Duodenal mucosa (tissue), 2 donors: ENCODE measurements around the gene ADAMTS2.

Source experiments
- H3K27ac ChIP-seq: one replicate; pipeline ENCODE4 v1.7.0; 2013; ENCODE audit warnings: low read depth, low read length
- H3K27me3 ChIP-seq, 2 donors: one replicate each; pipeline ENCODE4 v1.7.0; 2013; ENCODE audit warnings: low read length in 2 of 2, control low read depth in 1 of 2; ENCODE audit not compliant: insufficient read depth in 2 of 2, control insufficient read depth in 1 of 2
- H3K36me3 ChIP-seq, 2 donors: one replicate each; pipeline ENCODE4 v1.7.0; 2013; ENCODE audit warnings: low read length in 2 of 2, control low read depth in 1 of 2; ENCODE audit not compliant: insufficient read depth in 2 of 2, control insufficient read depth in 1 of 2
- H3K4me1 ChIP-seq, 2 donors: one replicate each; pipeline ENCODE4 v1.7.0; 2013; ENCODE audit warnings: low read length in 2 of 2, control low read depth in 1 of 2; ENCODE audit not compliant: insufficient read depth in 2 of 2, control insufficient read depth in 1 of 2
- H3K4me3 ChIP-seq, 2 donors: one replicate each; pipeline ENCODE4 v1.7.0; 2013; ENCODE audit warnings: low read length in 2 of 2, low read depth in 1 of 2
- H3K9ac ChIP-seq, 2 donors: one replicate each; pipeline ENCODE4 v1.7.0; 2013; ENCODE audit warnings: low read length in 2 of 2, low read depth in 1 of 2
- H3K9me3 ChIP-seq, 2 donors: one replicate each; pipeline ENCODE4 v1.7.0; 2013; ENCODE audit warnings: low read length in 2 of 2, control low read depth in 1 of 2; ENCODE audit not compliant: control insufficient read depth in 1 of 2

The ADAMTS2 gene

DNA sequence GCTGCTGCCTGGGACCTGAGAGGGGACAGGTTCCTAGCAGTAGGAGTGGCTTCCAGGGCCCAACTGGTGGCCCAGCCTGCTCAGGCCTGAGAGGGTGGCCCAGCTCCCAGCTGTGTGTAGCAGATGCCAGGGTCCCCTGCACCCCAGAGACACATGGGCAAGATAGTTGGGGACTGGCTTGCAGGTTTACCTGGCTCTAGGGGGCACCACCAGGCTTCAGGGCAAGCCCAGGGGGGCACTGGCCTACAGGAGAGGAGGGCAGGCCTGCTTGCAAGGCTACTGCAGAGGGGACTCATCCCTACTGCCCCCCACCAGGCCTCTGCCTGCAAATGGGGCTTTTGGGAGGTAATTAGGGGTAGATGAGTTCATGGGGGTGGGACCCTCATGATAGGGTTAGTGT, 161.8 kb downstream of the ADAMTS2 start:
- H3K4me1 ChIP-seq = no peaks in the 10 kb centered on the region
- no peak overlapping the region for H3K9ac ChIP-seq
- no peak overlapping the region for H3K4me3 ChIP-seq
- H3K27me3 ChIP-seq = no peaks in the 10 kb centered on the region
- H3K9me3 ChIP-seq = no peaks in the 10 kb centered on the region
- no peak overlapping the region for H3K27ac ChIP-seq
- H3K36me3 ChIP-seq = no peaks in the 10 kb centered on the region

DNA sequence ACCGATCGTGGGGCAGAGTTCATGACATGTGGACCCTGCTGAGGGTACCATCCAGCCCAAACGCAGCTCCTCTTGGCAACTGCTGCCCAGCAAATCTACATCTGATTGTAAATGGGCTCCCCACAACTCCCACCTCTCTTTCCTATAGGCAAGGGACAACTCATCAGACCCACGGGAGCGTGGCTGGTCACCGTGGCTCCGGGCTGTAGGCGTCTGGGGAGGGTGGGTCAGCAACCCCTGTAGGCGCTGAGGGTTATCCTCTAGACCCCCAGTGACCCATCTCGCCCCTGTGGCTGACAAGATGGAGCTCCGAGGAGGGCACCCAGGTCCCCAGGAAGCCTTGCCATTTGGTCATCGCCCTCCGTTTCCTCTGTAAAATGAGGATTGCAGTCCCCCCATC, 162.7 kb downstream of the ADAMTS2 start:
- no peaks in the 10 kb centered on the region for H3K9me3 ChIP-seq
- H3K36me3 ChIP-seq = no peaks in the 10 kb centered on the region
- H3K27ac ChIP-seq = no peak overlapping the region
- H3K4me3 ChIP-seq = no peak overlapping the region
- no peaks in the 10 kb centered on the region for H3K4me1 ChIP-seq
- no peaks in the 10 kb centered on the region for H3K27me3 ChIP-seq
- no peak overlapping the region for H3K9ac ChIP-seq

DNA sequence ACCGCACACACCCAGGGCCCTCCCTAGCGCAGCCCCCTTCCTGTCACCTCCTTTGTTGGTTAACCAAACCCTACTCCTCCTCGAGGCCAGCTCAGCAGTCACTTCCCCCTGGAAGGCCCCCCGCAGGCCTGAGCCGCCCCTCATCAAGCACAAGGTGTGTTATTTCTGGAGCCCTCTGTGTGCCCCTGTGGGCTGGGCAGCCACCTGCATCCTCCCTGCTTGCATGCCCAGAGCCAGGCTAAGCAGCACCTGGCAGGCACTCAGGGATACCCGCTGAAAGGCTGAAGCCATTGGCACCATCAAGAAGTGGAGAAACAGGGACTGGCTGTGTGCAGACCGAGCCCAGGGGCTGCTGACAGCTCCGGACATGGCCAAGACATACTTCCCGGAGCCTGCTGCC, 163.3 kb downstream of the ADAMTS2 start:
- H3K36me3 ChIP-seq = no peaks in the 10 kb centered on the region
- no peaks in the 10 kb centered on the region for H3K27me3 ChIP-seq

DNA sequence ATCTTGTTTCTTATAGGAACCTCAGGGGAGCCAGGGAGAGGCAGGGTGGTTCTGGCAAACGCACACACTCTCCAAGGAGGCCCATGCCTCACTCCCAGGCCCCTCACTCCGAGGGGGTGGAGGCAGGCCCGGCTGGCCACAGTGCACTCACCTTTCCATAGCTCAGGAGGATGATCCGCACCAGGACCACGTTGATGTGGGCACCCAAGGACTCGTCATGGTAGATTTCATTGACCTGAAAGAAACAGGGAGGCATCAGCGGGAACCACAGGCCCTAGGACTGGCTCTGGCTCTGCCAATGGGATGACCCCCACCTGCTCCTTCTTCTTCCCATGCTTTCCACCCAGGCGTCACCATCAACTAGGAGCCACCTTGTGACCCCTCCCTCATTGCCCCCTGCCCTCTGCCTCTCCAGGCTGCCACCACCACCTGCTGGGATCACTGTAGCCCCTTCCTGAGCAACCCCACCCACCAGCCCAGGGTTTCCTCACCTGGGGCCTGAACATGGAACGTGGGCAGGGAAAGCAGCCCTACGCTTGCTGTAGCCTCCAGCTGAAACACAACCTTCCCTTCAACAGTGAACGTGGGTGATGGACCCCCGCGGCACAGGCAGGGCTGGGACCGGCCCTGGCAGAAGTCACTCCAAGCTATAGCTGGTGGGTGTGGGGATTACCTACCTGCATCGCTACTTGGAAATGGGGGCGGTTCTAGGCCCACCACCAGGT, 164.2 kb downstream of the ADAMTS2 start:
- H3K4me3 ChIP-seq = no peak overlapping the region
- H3K27me3 ChIP-seq = no peaks in the 10 kb centered on the region
- H3K9ac ChIP-seq = no peak overlapping the region
- H3K4me1 ChIP-seq = no peaks in the 10 kb centered on the region
- no peaks in the 10 kb centered on the region for H3K9me3 ChIP-seq
- no peaks in the 10 kb centered on the region for H3K36me3 ChIP-seq
- no peak overlapping the region for H3K27ac ChIP-seq

More for the DNA sequence above, 163.3 kb downstream of the ADAMTS2 start:
- H3K4me3 ChIP-seq = no peak overlapping the region
- H3K9ac ChIP-seq = no peak overlapping the region
- H3K9me3 ChIP-seq = no peaks in the 10 kb centered on the region
- no peaks in the 10 kb centered on the region for H3K4me1 ChIP-seq
- no peak overlapping the region for H3K27ac ChIP-seq

DNA sequence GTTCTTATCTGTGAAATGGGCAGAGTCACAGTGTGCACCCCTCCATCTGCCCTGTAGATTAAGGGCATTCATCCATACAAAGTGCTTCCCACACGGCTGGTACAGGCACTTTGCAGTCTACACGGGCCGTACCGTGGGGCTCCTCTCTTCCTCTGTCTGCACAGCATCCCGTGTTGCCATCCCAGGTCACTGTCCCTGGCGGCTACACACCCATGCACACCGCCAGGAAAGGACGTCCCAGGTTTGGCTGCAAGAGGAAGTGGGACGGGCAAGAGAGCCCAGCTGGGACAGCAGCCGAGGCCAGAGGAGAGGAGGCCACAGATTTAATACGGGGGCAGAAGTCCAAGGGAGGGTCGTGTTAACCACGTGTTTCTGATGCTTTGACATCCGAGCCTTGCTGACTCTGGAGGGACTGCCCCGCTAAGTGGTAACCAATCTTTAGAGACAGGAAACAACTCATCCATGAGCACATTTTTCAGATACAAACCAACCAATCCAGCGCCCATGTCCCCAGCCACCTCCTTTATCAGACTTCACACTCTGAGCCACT, 165.1 kb downstream of the ADAMTS2 start:
- Histone ChIP-seq H3K9ac (no peak overlapping the region), H3K9me3 (no peaks in the 10 kb centered on the region), H3K4me3 (no peak overlapping the region), H3K27ac (no peak overlapping the region), H3K27me3 (no peaks in the 10 kb centered on the region), H3K36me3 (no peaks in the 10 kb centered on the region), H3K4me1 (no peaks in the 10 kb centered on the region)

DNA sequence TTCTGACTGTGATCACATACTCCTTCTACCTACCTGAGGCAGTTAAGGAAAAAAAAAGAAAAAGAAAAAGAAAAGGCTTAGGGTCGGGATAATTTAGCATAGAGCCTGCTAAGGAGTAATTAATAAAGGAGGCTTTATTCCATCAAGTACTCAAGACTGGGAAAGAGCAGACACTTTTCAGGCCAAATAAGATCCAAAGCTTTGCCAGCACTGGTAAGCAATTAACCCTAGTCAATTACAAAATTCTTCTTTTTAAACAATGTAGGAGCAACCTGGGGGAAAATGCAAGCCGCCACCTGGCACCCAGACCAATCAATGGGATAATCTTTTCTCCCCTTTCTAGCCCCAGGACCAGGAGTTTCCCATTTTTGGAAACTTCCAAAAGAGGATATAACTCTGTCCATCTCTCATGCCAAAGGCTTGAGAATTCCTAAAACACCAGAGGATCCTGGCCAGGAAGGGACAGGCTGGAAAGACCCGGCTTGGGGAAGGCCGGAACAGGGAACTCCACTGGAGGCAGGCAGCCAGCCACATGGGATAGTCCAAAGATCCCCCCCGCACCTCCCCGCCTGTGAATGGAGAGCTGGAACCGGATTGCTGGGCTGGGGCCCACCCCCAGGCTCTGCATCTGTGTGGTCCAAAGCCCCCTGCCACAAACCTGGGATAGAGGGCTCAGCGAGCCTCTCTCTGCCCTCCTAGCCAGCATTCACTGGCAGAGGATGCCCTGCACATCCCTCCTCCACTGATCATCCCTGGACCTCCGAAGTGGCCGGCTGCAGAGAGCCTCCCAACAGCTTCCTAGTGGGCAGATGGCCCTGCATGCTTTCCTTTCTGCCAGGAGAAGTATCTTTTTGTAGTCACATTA, 167.3 kb downstream of the ADAMTS2 start:
- Histone ChIP-seq H3K9me3 (no peaks in the 10 kb centered on the region), H3K27ac (no peak overlapping the region), H3K27me3 (no peaks in the 10 kb centered on the region)

DNA sequence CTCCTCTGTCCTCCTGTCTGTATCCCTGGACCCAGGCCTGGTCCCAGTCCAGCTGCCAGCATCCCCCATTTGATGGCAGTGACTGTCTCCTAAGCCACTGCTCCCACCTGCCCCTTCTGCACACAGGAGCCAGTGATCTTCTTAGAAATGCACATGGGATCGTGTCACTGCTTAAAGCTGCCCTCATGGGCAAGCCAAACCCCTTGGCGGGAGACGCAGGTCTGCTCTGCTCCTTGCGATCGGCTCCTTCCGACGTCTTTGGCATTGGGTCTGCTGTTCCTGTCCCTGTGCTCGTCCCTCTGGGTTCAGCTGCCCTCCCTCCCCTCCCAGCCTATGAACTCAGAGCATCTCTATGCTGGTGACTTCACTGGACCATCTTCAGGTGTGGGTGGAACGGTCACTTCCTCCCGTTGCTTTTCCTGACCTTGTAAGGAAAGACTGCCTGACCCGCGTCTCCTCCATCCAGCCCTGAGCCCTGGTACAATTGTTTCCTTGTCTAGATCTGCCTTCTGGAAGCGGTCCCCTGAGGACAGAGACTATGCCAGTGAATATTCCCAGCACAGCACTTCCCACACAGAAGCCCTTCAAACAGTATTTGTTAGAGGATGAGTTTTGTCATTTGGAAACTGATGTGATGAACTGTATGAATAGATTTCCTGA, 168.6 kb downstream of the ADAMTS2 start:
- Histone ChIP-seq H3K4me3 (no peak overlapping the region), H3K9ac (no peak overlapping the region), H3K27me3 (no peaks in the 10 kb centered on the region), H3K27ac (no peak overlapping the region), H3K4me1 (no peaks in the 10 kb centered on the region), H3K36me3 (no peaks in the 10 kb centered on the region), H3K9me3 (no peaks in the 10 kb centered on the region)

More for the DNA sequence above, 167.3 kb downstream of the ADAMTS2 start:
- H3K9ac ChIP-seq = no peak overlapping the region
- no peaks in the 10 kb centered on the region for H3K4me1 ChIP-seq
- no peak overlapping the region for H3K4me3 ChIP-seq
- no peaks in the 10 kb centered on the region for H3K36me3 ChIP-seq

DNA sequence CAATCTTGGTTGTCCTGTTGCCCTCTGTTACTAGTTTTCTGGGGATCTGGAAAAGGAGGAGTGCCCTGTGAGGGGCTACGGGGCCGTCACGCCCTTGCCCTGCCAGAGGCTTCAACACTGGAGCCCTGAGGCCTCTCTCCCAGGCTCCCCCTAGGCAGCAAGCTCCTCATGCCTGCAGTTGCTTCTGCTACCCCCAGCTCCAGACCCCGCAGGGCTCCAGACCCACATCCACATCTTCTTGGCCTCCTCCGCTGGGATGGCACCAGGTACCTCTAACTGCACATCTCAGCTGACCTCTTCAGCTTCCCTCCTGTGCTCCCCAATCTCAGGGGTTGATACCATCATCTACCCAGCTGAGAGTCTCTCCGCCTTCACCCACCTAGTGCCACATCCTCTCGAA, 169.1 kb downstream of the ADAMTS2 start:
- Histone ChIP-seq H3K36me3 (no peaks in the 10 kb centered on the region), H3K27me3 (no peaks in the 10 kb centered on the region), H3K4me1 (no peaks in the 10 kb centered on the region), H3K9ac (no peak overlapping the region), H3K4me3 (no peak overlapping the region), H3K9me3 (no peaks in the 10 kb centered on the region), H3K27ac (no peak overlapping the region)

DNA sequence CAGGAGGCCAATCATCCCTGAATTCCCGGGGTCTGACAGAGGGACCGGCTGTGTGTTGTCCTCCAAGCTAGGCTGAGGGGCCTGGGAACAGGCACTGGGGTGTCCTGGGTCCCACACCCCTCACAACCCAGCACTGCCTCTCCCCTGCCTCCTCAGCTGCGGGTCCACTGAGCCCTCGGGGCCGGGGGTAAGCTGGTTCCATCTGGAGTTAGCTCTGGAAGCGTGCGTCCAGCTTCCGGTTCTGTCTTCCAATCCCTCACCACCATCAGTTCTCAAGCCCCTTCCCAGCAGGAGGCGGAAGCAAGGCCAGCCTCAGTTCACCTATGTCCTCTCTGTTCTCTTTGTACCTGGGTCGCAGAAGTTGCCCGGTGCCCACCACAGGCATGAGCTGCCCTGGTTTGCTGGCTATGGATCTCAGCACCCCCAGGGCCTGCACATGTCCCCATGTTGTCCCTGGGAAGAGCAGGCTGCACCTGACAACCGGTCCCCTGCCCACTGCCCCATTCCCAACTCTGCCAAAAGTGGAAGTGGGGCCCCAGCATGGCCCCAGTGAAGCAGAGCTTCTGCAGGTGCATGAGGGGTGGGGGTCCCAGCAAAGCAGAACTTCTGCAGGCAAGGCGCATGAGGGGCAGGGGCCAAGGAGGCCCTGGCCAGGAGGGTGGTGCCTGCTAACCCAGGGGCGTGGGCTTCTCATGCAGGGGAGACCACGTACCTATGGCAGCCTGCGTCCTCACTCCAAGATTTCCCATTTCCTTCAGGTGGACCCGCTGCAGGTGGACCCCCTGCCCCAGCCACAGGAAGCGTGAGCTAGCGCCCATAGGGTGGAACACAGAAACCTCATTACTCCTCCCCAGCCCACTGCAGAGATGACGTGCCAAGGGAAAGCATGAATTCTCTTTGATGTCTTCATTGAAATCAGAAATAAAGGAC, 173.2 kb downstream of the ADAMTS2 start:
- Histone ChIP-seq H3K9me3 (no peaks in the 10 kb centered on the region), H3K27ac (no peak overlapping the region), H3K4me1 (peaks cover 0 to 3% of the 10 kb centered on the region in 2 donors), H3K27me3 (no peaks in the 10 kb centered on the region), H3K36me3 (no peaks in the 10 kb centered on the region), H3K4me3 (no peak overlapping the region), H3K9ac (no peak overlapping the region)
